Liver (tissue), 9 donors: ENCODE results near the gene SLC24A4. TPM values are rescaled to one million over a fixed set of nuclear protein-coding genes. Genes with fewer than 3 reads are reported as not detected.

ENCODE experiments used
- DNase-seq: peaks from one replicate; pipeline ENCODE4 v3.0.0-alpha.2; 2017; ENCODE audit warnings: low spot score
- H3K27ac ChIP-seq, 2 donors: one replicate each; pipeline ENCODE4 v1.7.0; 2013; ENCODE audit warnings: inconsistent platforms in 2 of 2, low read length in 2 of 2, control low read depth in 1 of 2, low read depth in 1 of 2, mild to moderate bottlenecking in 1 of 2
- H3K27me3 ChIP-seq, 4 donors: one replicate each; pipeline versions ENCODE4 v1.6.1 to v1.7.0; 2013; ENCODE audit warnings: low read length in 3 of 4, inconsistent platforms in 1 of 4, mild to moderate bottlenecking in 1 of 4, moderate library complexity in 1 of 4; ENCODE audit not compliant: control insufficient read depth in 4 of 4, insufficient read depth in 4 of 4
- H3K36me3 ChIP-seq, 4 donors: one replicate each; pipeline versions ENCODE4 v1.6.1 to v1.7.0; 2013; ENCODE audit warnings: low read length in 3 of 4, mild to moderate bottlenecking in 3 of 4, low read depth in 1 of 4, moderate library complexity in 1 of 4; ENCODE audit not compliant: control insufficient read depth in 4 of 4, insufficient read depth in 3 of 4
- H3K4me1 ChIP-seq, 4 donors: one replicate each; pipeline versions ENCODE4 v1.6.1 to v1.7.0; 2013; ENCODE audit warnings: low read length in 3 of 4, mild to moderate bottlenecking in 3 of 4, moderate library complexity in 1 of 4; ENCODE audit not compliant: control insufficient read depth in 4 of 4, insufficient read depth in 4 of 4
- H3K4me3 ChIP-seq, 3 donors: one replicate each; pipeline versions ENCODE4 v1.6.1 to v1.7.0; 2013; ENCODE audit warnings: low read length in 3 of 3, control low read depth in 1 of 3, low read depth in 1 of 3, mild to moderate bottlenecking in 1 of 3
- H3K9ac ChIP-seq, 2 donors: one replicate each; pipeline ENCODE4 v1.7.0; 2013; ENCODE audit warnings: low read length in 2 of 2, mild to moderate bottlenecking in 2 of 2, moderate library complexity in 2 of 2, control low read depth in 1 of 2, low read depth in 1 of 2
- H3K9me3 ChIP-seq, 4 donors: one replicate each; pipeline versions ENCODE4 v1.6.1 to v1.7.0; 2013; ENCODE audit warnings: low read length in 3 of 4; ENCODE audit not compliant: control insufficient read depth in 4 of 4
- EGR1 ChIP-seq, 2 donors: IDR thresholded peaks; 2 replicates each; pipeline ENCODE4 v1.6.1; 2016 to 2018; ENCODE audit warnings: antibody characterized with exemption in 2 of 2, low read depth in 2 of 2
- FOXA1 ChIP-seq: IDR thresholded peaks from 2 replicates; pipeline ENCODE4 v1.6.1; 2016; ENCODE audit warnings: antibody characterized with exemption
- GABPA ChIP-seq, 2 donors: IDR thresholded peaks in 1 of 2; conservative IDR thresholded peaks in 1 of 2; 2 replicates each; pipeline ENCODE4 v1.6.1; 2016; ENCODE audit warnings: antibody characterized with exemption in 2 of 2, mild to moderate bottlenecking in 1 of 2, moderate library complexity in 1 of 2
- HNF4A ChIP-seq, 2 donors: conservative IDR thresholded peaks; 2 replicates each; pipeline ENCODE4 v1.6.1; 2016; ENCODE audit warnings: antibody characterized with exemption in 2 of 2, mild to moderate bottlenecking in 2 of 2
- HNF4G ChIP-seq: IDR thresholded peaks from 2 replicates; pipeline ENCODE4 v1.6.1; 2016; ENCODE audit warnings: antibody characterized with exemption
- JUND ChIP-seq, 2 donors: IDR thresholded peaks; 2 replicates each; pipeline ENCODE4 v1.6.1; 2016; ENCODE audit warnings: antibody characterized with exemption in 2 of 2
- NR2F2 ChIP-seq: IDR thresholded peaks from 2 replicates; pipeline ENCODE4 v1.6.1; 2016; ENCODE audit warnings: antibody characterized with exemption
- RXRA ChIP-seq, 2 donors: IDR thresholded peaks; 2 replicates each; pipeline ENCODE4 v1.6.1; 2017 to 2018; ENCODE audit warnings: antibody characterized with exemption in 2 of 2, mild to moderate bottlenecking in 1 of 2
- SP1 ChIP-seq: IDR thresholded peaks from 2 replicates; pipeline ENCODE4 v1.6.1; 2018; ENCODE audit warnings: antibody characterized with exemption, mild to moderate bottlenecking
- YY1 ChIP-seq: IDR thresholded peaks from 2 replicates; pipeline ENCODE4 v1.6.1; 2016; ENCODE audit warnings: antibody characterized with exemption, mild to moderate bottlenecking
- WGBS: extraction: QIAGEN DNeasy Blood & Tissue Kit; methylation state at CpG from one replicate; pipeline ENCODE4 v1.1.7; 2013; 5-methylcytosine and 5-hydroxymethylcytosine counted together
- polyA plus RNA-seq, 2 donors: library from polyadenylated mRNA; stranded (reverse) in 1 of 2; unstranded in 1 of 2; fragments of 200-250 nt in 1 of 2; fragments of >200 nt in 1 of 2; fragmentation: Nextera tagmentation in 1 of 2; extraction: Ambion mirVana in 1 of 2; gene quantifications; one replicate each; pipeline versions ENCODE4 v1.2.1 to v1.2.3, GENCODE V29; 2013 to 2015
- total RNA-seq, 2 donors: library from RNA; depleted of rRNA; stranded (reverse); fragments of >200 nt; gene quantifications; one replicate each; pipeline ENCODE4 v1.2.3, GENCODE V29; 2014
- TF ChIP-seq, protein P1 (sequence below): IDR thresholded peaks from 2 replicates; pipeline ENCODE4 v1.6.1; 2016; ENCODE audit warnings: antibody characterized with exemption
- TF ChIP-seq, protein P2 (sequence below): IDR thresholded peaks from 2 replicates; pipeline ENCODE4 v1.6.1; 2016; ENCODE audit warnings: antibody characterized with exemption
- TF ChIP-seq, protein P3 (sequence below): IDR thresholded peaks from 2 replicates; pipeline ENCODE4 v1.6.1; 2016; ENCODE audit warnings: antibody characterized with exemption
- TF ChIP-seq, protein P4 (sequence below): IDR thresholded peaks from 2 replicates; pipeline ENCODE4 v1.6.1; 2016; ENCODE audit warnings: antibody characterized with exemption, mild to moderate bottlenecking
- donor health status: healthy.
- donor health status: healthy.
- donor health status: healthy.
- donor health status: healthy.
- donor health status: healthy.

Gene SLC24A4
- total and polyA plus RNA-seq, 4 donors, result 0.06 to 0.23 (median 0.12) TPM

DNA sequence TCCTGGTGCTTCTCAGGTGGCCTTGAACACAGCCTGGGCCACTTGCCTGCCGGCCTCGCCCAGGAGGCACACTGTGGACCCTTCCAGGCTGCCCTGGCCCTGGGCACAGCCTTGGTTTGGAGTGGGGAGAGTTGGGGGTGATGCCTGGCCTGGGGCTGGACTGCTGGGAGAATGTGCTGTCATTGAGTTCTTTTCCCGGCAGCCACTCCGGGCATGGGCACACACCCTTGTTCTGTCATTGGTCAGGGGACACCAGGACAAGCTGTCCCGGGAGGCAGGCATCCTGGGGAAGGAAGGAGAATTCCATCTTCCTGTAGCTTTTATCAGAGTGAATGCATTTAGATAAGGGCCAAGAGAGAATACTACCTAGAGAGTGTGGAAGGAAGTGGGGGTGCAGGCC, 128.8 kb downstream of the SLC24A4 start:
- TF ChIP-seq FOXA1 (no peak), SP1 (peak; percentile 30)
- Histone ChIP-seq H3K4me3 (no peak overlapping the region), H3K4me1 (no peaks in the 10 kb centered on the region), H3K9me3 (no peaks in the 10 kb centered on the region), H3K36me3 (no peaks in the 10 kb centered on the region), H3K9ac (no peak overlapping the region), H3K27me3 (no peaks in the 10 kb centered on the region), H3K27ac (no peak overlapping the region)
- 77% methylated on average over 5 of the region's 5 CpGs for WGBS
- DNase-seq, result no peak

DNA sequence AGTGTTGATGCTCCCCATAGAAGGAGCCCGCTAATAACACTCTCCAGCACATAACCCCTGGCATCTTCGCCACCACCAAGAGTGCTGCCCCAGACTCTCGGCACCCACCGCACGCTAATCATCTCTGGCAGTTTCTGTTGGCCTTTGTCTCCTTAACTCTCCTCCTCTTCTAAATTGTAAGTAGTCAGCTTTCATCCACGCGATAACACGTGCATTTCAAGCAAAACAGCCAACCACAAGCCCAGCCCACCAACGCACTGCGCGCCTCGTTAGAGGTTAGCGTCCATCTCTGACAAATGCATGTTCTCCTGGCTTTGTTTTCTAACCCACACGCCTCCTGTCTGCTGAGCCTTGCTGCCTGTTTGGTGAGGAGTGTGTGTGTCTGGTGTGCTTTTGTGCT, 129.5 kb downstream of the SLC24A4 start:
- H3K4me1 ChIP-seq, result no peaks in the 10 kb centered on the region
- no peak overlapping the region for H3K4me3 ChIP-seq
- no peaks in the 10 kb centered on the region for H3K27me3 ChIP-seq
- WGBS, result 92% methylated on average over 14 of the region's 14 CpGs
- H3K27ac ChIP-seq, result no peak overlapping the region
- no peaks in the 10 kb centered on the region for H3K9me3 ChIP-seq
- H3K9ac ChIP-seq, result no peak overlapping the region
- no peaks in the 10 kb centered on the region for H3K36me3 ChIP-seq
- DNase-seq, result no peak
- TF ChIP-seq, protein P1, sequence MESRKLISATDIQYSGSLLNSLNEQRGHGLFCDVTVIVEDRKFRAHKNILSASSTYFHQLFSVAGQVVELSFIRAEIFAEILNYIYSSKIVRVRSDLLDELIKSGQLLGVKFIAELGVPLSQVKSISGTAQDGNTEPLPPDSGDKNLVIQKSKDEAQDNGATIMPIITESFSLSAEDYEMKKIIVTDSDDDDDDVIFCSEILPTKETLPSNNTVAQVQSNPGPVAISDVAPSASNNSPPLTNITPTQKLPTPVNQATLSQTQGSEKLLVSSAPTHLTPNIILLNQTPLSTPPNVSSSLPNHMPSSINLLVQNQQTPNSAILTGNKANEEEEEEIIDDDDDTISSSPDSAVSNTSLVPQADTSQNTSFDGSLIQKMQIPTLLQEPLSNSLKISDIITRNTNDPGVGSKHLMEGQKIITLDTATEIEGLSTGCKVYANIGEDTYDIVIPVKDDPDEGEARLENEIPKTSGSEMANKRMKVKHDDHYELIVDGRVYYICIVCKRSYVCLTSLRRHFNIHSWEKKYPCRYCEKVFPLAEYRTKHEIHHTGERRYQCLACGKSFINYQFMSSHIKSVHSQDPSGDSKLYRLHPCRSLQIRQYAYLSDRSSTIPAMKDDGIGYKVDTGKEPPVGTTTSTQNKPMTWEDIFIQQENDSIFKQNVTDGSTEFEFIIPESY, result no peak
- TF ChIP-seq FOXA1 (no peak), HNF4A (conservative IDR thresholded peaks at IDR 0.05) (no peak), JUND (IDR thresholded peaks at IDR 0.05) (no peak), NR2F2 (no peak), SP1 (no peak), YY1 (no peak), GABPA (IDR thresholded peaks at IDR 0.05 in 1 of 2, conservative IDR thresholded peaks at IDR 0.05 in 1 of 2) (no peak), EGR1 (IDR thresholded peaks at IDR 0.05; ENCODE audit: low read depth in 2 of 2) (no peak), RXRA (IDR thresholded peaks at IDR 0.05) (no peak), HNF4G (no peak)
- TF ChIP-seq, protein P2, sequence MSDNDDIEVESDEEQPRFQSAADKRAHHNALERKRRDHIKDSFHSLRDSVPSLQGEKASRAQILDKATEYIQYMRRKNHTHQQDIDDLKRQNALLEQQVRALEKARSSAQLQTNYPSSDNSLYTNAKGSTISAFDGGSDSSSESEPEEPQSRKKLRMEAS, result no peak
- TF ChIP-seq, protein P3, sequence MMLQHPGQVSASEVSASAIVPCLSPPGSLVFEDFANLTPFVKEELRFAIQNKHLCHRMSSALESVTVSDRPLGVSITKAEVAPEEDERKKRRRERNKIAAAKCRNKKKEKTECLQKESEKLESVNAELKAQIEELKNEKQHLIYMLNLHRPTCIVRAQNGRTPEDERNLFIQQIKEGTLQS, result no peak
- TF ChIP-seq, protein P4, sequence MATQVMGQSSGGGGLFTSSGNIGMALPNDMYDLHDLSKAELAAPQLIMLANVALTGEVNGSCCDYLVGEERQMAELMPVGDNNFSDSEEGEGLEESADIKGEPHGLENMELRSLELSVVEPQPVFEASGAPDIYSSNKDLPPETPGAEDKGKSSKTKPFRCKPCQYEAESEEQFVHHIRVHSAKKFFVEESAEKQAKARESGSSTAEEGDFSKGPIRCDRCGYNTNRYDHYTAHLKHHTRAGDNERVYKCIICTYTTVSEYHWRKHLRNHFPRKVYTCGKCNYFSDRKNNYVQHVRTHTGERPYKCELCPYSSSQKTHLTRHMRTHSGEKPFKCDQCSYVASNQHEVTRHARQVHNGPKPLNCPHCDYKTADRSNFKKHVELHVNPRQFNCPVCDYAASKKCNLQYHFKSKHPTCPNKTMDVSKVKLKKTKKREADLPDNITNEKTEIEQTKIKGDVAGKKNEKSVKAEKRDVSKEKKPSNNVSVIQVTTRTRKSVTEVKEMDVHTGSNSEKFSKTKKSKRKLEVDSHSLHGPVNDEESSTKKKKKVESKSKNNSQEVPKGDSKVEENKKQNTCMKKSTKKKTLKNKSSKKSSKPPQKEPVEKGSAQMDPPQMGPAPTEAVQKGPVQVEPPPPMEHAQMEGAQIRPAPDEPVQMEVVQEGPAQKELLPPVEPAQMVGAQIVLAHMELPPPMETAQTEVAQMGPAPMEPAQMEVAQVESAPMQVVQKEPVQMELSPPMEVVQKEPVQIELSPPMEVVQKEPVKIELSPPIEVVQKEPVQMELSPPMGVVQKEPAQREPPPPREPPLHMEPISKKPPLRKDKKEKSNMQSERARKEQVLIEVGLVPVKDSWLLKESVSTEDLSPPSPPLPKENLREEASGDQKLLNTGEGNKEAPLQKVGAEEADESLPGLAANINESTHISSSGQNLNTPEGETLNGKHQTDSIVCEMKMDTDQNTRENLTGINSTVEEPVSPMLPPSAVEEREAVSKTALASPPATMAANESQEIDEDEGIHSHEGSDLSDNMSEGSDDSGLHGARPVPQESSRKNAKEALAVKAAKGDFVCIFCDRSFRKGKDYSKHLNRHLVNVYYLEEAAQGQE, result no peak
